GM18909 (cell line): ENCODE data around the gene SPOUT1.
A peak's percentile ranks its signal among the peaks of the same experiment; 100 is the strongest.

Experiments used
- ATAC-seq: cut with Tn5 transposase; IDR thresholded peaks from one replicate; pipeline ENCODE4 v1.9.1; 2021; ENCODE audit warnings: mild to moderate bottlenecking; ENCODE audit not compliant: unreplicated experiment, poor library complexity

SPOUT1 gene

GRCh38 chr9:128838338-128838737 is 8.7 kb upstream of the SPOUT1 start:
- no peak for ATAC-seq

GRCh38 chr9:128836509-128837145 is 7.0 kb upstream of the SPOUT1 start:
- ATAC-seq, result no peak

GRCh38 chr9:128835246-128836210 is 5.9 kb upstream of the SPOUT1 start:
- ATAC-seq, result no peak

- no peak for ATAC-seq
Measured at GRCh38 chr9:128833696-128834095, 4.1 kb upstream of the SPOUT1 start.

- peak; percentile 6 for ATAC-seq
Measured at GRCh38 chr9:128828719-128829452, 708 bp downstream of the SPOUT1 start.

- ATAC-seq, result no peak
Measured at GRCh38 chr9:128828267-128828666, 1.3 kb downstream of the SPOUT1 start.

- no peak for ATAC-seq
Measured at GRCh38 chr9:128825923-128826700, 3.5 kb downstream of the SPOUT1 start.

- ATAC-seq, result no peak
Measured at GRCh38 chr9:128824911-128825310, 4.7 kb downstream of the SPOUT1 start.

GRCh38 chr9:128823903-128824406 is 5.6 kb downstream of the SPOUT1 start:
- ATAC-seq, result no peak

GRCh38 chr9:128823362-128823902 is 6.2 kb downstream of the SPOUT1 start:
- no peak for ATAC-seq

- no peak for ATAC-seq
Measured at GRCh38 chr9:128822407-128823042, 7.1 kb downstream of the SPOUT1 start.

- no peak for ATAC-seq
Measured at GRCh38 chr9:128821584-128822406, 7.8 kb downstream of the SPOUT1 start.

- ATAC-seq, result no peak
Measured at GRCh38 chr9:128820665-128821583, 8.7 kb downstream of the SPOUT1 start.

GRCh38 chr9:128819716-128820664 is 9.6 kb downstream of the SPOUT1 start:
- ATAC-seq, result no peak

GRCh38 chr9:128818839-128819715 is 10.5 kb downstream of the SPOUT1 start:
- ATAC-seq, result peak; percentile 31
